ENCODE results near the gene HRNR. TPM values are rescaled to one million over a fixed set of nuclear protein-coding genes. Genes with fewer than 3 reads are reported as not detected.
A peak's percentile ranks its signal among the peaks of the same experiment; 100 is the strongest.

The HRNR gene
- total RNA-seq, 2 donors from 2014 or later, result not detected

DNA sequence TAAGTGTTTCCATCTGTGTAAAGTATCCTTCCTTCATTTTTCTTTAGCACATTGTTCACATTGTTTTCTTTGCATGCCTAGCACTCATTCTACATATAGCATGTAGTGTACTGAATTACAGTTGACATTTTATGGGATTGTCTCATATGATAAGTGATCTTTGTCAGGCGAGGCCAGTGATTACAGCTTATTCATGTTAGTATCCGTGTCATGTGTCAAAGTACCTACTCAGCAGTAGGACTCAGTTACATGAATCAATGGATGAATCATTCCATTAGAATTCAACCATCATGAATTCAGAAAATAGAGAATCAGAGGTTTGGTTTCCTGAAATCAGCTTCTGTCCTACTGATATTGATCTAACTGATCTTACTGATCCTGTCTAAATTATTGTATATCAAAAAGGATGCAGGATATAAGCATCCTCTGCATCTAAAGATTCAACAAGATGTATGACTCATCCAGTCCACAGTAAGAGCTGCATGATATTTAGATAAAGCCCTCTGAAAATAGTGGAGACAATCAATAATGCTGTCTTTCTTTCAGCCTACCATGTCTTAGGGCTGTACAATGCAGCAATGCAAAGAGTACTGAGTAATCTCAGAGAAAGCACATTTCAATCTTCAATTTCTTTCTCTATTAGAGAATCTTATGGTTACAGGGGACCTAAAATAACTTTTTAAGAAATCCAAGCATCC is 20.7 kb upstream of the HRNR start:
- ATAC-seq (no peak), DNase-seq (no peak)
- Histone ChIP-seq H3K27ac (no peak overlapping the region), H3K4me1 (no peaks in the 10 kb centered on the region), H3K9me3 (no peaks in the 10 kb centered on the region), H3K4me3 (no peak overlapping the region), H3K36me3 (replicated peaks in 1 of 2; ENCODE audit: insufficient read depth in 1 of 2, low read depth in 2 of 2) (no peaks in the 10 kb centered on the region), H3K27me3 (no peaks in the 10 kb centered on the region)
- TF ChIP-seq, protein P1, sequence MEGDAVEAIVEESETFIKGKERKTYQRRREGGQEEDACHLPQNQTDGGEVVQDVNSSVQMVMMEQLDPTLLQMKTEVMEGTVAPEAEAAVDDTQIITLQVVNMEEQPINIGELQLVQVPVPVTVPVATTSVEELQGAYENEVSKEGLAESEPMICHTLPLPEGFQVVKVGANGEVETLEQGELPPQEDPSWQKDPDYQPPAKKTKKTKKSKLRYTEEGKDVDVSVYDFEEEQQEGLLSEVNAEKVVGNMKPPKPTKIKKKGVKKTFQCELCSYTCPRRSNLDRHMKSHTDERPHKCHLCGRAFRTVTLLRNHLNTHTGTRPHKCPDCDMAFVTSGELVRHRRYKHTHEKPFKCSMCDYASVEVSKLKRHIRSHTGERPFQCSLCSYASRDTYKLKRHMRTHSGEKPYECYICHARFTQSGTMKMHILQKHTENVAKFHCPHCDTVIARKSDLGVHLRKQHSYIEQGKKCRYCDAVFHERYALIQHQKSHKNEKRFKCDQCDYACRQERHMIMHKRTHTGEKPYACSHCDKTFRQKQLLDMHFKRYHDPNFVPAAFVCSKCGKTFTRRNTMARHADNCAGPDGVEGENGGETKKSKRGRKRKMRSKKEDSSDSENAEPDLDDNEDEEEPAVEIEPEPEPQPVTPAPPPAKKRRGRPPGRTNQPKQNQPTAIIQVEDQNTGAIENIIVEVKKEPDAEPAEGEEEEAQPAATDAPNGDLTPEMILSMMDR (IDR thresholded peaks at IDR 0.05), result no peak
- no peak for TF ChIP-seq POLR2A (IDR thresholded peaks at IDR 0.05)
- intact Hi-C loops (cut with DNase I), result no loop called here
- 68 to 83% methylated on average over 2 of the region's 2 CpGs for WGBS, 2 donors

DNA sequence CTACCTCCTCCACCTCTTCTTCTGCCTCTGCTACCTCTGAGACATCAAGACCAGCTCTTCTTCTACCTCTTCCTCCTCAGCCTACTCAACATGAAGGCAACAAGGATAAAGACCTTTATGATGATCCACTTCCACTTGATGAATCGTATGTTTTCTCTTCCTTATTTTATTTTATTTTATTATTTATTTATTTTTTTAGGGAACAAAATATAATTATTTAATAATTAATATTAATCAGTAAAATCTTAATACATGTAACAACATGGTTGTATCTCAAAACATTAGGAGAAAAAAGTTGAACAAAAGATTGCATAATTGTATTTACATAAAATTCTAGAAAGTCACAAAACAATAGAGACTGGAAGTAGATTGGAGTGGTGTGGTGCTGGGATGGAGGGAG is 13.1 kb upstream of the HRNR start:
- ATAC-seq (no peak), DNase-seq (no peak)
- TF ChIP-seq POLR2A (IDR thresholded peaks at IDR 0.05), result no peak
- TF ChIP-seq, protein P1 (IDR thresholded peaks at IDR 0.05), result no peak
- 76 to 92% methylated on average over 1 of the region's 1 CpG for WGBS, 2 donors
- intact Hi-C loops (cut with DNase I), result no loop called here
- Histone ChIP-seq H3K27me3 (no peaks in the 10 kb centered on the region), H3K27ac (no peak overlapping the region), H3K9me3 (no peaks in the 10 kb centered on the region), H3K36me3 (replicated peaks in 1 of 2; ENCODE audit: insufficient read depth in 1 of 2, low read depth in 2 of 2) (no peaks in the 10 kb centered on the region), H3K4me1 (no peaks in the 10 kb centered on the region), H3K4me3 (no peak overlapping the region)

DNA sequence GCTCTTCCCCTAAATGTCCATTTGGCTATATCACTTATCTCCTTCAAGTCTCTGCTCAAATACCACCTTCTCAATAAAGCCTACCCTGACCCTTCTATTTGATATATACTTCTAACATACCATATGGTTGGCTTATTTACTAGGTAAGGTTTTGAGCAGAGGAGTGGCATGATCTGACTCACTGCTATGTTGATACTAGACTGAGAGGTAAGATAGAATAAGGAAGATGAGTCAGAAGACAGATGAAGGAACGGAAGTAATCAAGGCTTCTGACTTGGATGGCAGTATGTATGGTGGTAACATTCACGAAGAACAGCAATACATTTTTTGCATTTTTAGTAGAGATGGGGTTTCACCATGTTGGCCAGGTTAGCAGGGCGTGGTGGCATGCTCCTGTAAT is 4.8 kb upstream of the HRNR start:
- H3K9me3 ChIP-seq, result no peaks in the 10 kb centered on the region
- H3K27ac ChIP-seq, result no peak overlapping the region
- no peak for TF ChIP-seq POLR2A (IDR thresholded peaks at IDR 0.05)
- TF ChIP-seq, protein P1 (IDR thresholded peaks at IDR 0.05), result no peak
- intact Hi-C loops (cut with DNase I), result no loop called here
- WGBS, 2 donors, result 65 to 71% methylated on average over 3 of the region's 3 CpGs
- ATAC-seq (no peak), DNase-seq (no peak)
- no peaks in the 10 kb centered on the region for H3K36me3 ChIP-seq (replicated peaks in 1 of 2; ENCODE audit: insufficient read depth in 1 of 2, low read depth in 2 of 2)
- no peak overlapping the region for H3K4me3 ChIP-seq
- H3K27me3 ChIP-seq, result no peaks in the 10 kb centered on the region
- H3K4me1 ChIP-seq, result no peaks in the 10 kb centered on the region

DNA sequence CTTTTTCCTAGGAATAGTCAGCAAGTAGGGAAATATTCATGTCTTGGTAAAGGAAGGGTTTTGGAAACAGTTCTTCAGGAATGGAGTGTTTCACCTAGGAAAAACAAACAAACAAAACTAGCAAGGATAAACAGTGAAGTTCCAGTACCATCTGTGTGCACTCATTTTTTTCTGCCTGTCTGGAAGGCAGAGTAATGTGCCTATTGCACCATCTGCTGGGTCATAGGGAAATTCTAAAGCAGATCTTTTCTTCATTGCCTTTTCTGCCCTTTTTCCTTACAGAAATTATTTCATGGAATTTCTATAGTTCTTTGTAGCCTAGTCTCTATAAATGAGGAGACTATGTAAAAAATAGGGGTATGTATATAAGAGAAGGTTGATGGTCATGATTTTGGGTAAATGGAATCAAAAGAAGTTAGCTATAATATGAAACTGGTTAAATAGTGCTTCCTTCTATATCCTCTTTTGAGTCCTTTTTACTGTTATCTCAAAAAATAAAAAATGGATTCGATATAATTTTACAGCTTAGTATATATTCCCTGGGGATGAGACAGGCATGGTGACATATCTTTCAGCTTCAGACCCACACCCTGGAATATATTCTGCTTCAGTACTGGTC is 3.4 kb upstream of the HRNR start:
- intact Hi-C loops (cut with DNase I), result no loop called here
- 48 to 79% methylated on average over 1 of the region's 1 CpG for WGBS, 2 donors
- Histone ChIP-seq H3K36me3 (replicated peaks in 1 of 2; ENCODE audit: insufficient read depth in 1 of 2, low read depth in 2 of 2) (no peaks in the 10 kb centered on the region), H3K4me1 (no peaks in the 10 kb centered on the region), H3K27me3 (no peaks in the 10 kb centered on the region), H3K4me3 (no peak overlapping the region), H3K27ac (no peak overlapping the region), H3K9me3 (no peaks in the 10 kb centered on the region)
- no peak for DNase-seq
- no peak for TF ChIP-seq POLR2A (IDR thresholded peaks at IDR 0.05)
- TF ChIP-seq, protein P1 (IDR thresholded peaks at IDR 0.05), result peak in 3 of 7 experiments; percentile 2 to 10 (median 5)
- ATAC-seq, result no peak

DNA sequence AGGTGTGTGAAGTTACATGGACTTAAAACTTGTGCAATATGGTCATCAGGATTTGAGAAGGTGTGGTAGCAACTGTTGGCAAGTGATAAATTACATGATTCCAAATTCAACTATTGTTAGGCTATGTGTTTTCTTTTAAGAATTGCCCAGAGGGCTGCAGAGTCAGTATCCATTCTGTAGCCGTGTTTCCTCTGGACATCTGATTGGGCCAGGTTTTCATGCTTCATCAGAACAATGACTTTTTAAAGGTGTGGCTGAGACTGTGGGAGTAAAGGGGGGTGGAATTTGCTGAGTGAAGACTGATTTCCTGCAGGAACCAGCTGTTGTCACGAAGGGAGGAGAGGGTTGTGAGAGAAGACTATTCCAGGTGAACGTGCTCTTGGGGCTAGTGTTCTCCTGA is 1.7 kb upstream of the HRNR start:
- Histone ChIP-seq H3K27me3 (no peaks in the 10 kb centered on the region), H3K4me3 (no peak overlapping the region), H3K36me3 (replicated peaks in 1 of 2; ENCODE audit: insufficient read depth in 1 of 2, low read depth in 2 of 2) (no peaks in the 10 kb centered on the region), H3K4me1 (no peaks in the 10 kb centered on the region), H3K9me3 (no peaks in the 10 kb centered on the region), H3K27ac (no peak overlapping the region)
- intact Hi-C loops (cut with DNase I), result no loop called here
- ATAC-seq, result no peak
- no peak for DNase-seq
- WGBS, 2 donors, result 63 to 69% methylated on average over 3 of the region's 3 CpGs
- TF ChIP-seq, protein P1 (IDR thresholded peaks at IDR 0.05), result no peak
- TF ChIP-seq POLR2A (IDR thresholded peaks at IDR 0.05), result no peak

Measured in body of pancreas (tissue), 4 donors.